ENCODE results near the gene PGM1.

- TF ChIP-seq, protein P1, sequence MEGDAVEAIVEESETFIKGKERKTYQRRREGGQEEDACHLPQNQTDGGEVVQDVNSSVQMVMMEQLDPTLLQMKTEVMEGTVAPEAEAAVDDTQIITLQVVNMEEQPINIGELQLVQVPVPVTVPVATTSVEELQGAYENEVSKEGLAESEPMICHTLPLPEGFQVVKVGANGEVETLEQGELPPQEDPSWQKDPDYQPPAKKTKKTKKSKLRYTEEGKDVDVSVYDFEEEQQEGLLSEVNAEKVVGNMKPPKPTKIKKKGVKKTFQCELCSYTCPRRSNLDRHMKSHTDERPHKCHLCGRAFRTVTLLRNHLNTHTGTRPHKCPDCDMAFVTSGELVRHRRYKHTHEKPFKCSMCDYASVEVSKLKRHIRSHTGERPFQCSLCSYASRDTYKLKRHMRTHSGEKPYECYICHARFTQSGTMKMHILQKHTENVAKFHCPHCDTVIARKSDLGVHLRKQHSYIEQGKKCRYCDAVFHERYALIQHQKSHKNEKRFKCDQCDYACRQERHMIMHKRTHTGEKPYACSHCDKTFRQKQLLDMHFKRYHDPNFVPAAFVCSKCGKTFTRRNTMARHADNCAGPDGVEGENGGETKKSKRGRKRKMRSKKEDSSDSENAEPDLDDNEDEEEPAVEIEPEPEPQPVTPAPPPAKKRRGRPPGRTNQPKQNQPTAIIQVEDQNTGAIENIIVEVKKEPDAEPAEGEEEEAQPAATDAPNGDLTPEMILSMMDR (conservative IDR thresholded peaks at IDR 0.05; ENCODE audit: low read length): no peak
- TF ChIP-seq EZH2phosphoT487 (IDR thresholded peaks at IDR 0.05; ENCODE audit: borderline replicate concordance, low read depth, low read length): no peak
Observed at GRCh38 chr1:63563745-63564144, 29.5 kb upstream of the PGM1 start.
